ENCODE data around the gene KLK4. TPM values are rescaled to one million over a fixed set of nuclear protein-coding genes. Genes with fewer than 3 reads are reported as not detected.

Gene KLK4
- total RNA-seq, 1 experiment from 2014 or later: 0.70 TPM

DNA sequence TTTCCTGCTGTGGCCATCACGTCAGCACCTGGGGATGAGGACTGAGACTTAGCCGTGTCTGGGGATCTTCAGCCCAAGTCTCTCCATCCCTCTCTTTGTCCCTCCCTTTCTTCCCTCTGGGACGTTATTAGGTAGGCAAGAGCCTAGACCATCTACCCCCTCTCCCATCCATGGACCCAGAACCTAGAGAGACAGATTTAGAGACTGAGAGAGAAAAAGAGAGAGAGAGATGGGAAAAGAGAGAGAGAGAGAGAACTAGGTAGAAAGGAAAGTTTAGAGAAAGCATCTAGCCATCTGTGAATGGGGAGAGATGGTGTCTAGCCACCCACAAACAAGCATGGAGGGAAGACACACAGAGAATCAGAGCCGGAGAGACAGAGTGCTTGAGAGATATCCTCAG is 473 bp downstream of the KLK4 start (continued):
- TF ChIP-seq ZBTB21 (CRISPR knock-in tag; IDR thresholded peaks at IDR 0.05; ENCODE audit: borderline replicate concordance) (no peak), NR3C1 (CRISPR knock-in tag; conservative IDR thresholded peaks at IDR 0.05; ENCODE audit: low read depth) (no peak), CBFB (CRISPR knock-in tag; IDR thresholded peaks at IDR 0.05; ENCODE audit: low read depth) (no peak), CREM (CRISPR knock-in tag; IDR thresholded peaks at IDR 0.05) (no peak), TP53 (CRISPR knock-in tag; IDR thresholded peaks at IDR 0.05) (no peak), NR1H2 (CRISPR knock-in tag; IDR thresholded peaks at IDR 0.05) (no peak)

DNA sequence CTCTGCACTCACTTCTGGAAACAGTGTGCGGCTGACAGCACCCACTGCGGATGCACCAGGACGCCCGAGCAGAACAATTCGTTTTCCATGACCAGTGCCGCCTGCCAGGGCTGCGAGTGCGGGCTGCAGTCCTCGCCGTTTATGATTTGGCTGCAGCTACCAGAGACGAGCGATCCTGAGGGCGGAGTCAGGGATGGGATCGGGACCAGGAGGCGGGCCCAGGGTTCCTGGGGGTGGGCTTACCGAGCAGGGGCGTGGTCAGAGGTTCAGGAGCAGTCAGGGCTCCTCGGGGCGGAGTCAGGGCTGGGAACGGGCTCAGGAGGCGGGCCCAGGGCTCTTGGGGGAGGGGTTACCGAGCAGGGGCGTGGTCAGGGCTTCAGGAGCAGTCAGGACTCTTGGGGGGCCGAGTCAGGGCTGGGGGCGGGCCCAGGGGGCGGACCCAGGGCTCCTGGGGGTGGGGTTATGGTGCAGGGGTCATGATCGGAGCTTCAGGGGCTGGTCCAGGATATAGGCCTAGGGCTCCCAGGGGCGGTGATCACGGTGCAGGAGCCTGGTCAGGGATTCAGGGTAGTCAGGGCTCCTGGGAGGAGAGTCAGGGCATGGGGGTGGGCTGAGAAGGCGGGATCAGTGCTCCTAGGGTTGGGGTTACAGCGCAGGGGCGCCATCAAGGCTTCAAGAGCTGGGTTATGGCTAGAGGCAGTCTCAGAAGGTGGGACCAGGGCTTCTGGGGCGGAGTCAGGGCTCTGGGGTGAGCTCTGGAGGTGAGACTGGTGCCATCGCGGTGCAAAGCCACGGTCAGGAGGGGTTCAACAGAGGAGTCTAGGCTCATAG is 1.7 kb downstream of the KLK4 start:
- H3K4me1 Mint-ChIP-seq: peaks cover 20% of the 10 kb centered on the region
- no peaks in the 10 kb centered on the region for H3K36me3 Mint-ChIP-seq
- peak overlapping the region; percentile 36; the same call in 1 of the 2 replicates for H3K27ac Mint-ChIP-seq
- TF ChIP-seq SP1 (CRISPR knock-in tag; conservative IDR thresholded peaks at IDR 0.05): peak; percentile 19; the same call in 1 of the 2 replicates
- no peak for TF ChIP-seq TEAD4 (CRISPR knock-in tag; IDR thresholded peaks at IDR 0.05)
- no peak for TF ChIP-seq GRHL2 (CRISPR knock-in tag; IDR thresholded peaks at IDR 0.05; ENCODE audit: insufficient replicate concordance, severe bottlenecking)
- TF ChIP-seq, protein P1, sequence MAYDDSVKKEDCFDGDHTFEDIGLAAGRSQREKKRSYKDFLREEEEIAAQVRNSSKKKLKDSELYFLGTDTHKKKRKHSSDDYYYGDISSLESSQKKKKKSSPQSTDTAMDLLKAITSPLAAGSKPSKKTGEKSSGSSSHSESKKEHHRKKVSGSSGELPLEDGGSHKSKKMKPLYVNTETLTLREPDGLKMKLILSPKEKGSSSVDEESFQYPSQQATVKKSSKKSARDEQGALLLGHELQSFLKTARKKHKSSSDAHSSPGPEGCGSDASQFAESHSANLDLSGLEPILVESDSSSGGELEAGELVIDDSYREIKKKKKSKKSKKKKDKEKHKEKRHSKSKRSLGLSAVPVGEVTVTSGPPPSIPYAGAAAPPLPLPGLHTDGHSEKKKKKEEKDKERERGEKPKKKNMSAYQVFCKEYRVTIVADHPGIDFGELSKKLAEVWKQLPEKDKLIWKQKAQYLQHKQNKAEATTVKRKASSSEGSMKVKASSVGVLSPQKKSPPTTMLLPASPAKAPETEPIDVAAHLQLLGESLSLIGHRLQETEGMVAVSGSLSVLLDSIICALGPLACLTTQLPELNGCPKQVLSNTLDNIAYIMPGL (CRISPR knock-in tag; IDR thresholded peaks at IDR 0.05): no peak
- TF ChIP-seq RELA (CRISPR knock-in tag; IDR thresholded peaks at IDR 0.05; ENCODE audit: borderline replicate concordance): no peak
- ChIA-PET CTCF (interaction anchor here (0.6 to 3.7 kb wide), 17 partner anchors 12 to 747 kb away, joined by 3 to 66 read pairs (median 6); no protein-coding TSS in a partner anchor), POLR2A (interaction anchor here (0.5 to 1.3 kb wide), 6 partner anchors 105 to 440 kb away, joined by 3 to 5 read pairs (median 4); no protein-coding TSS in a partner anchor)
- H3K4me3 Mint-ChIP-seq: peak overlapping the region; percentile 78
- DNase-seq (ENCODE audit: low spot score) (peak; percentile 100), ATAC-seq (peak; percentile 92)
- peaks cover 23% of the 10 kb centered on the region for H3K27me3 Mint-ChIP-seq (ENCODE audit: low read depth)
- no peaks in the 10 kb centered on the region for H3K9me3 Mint-ChIP-seq

DNA sequence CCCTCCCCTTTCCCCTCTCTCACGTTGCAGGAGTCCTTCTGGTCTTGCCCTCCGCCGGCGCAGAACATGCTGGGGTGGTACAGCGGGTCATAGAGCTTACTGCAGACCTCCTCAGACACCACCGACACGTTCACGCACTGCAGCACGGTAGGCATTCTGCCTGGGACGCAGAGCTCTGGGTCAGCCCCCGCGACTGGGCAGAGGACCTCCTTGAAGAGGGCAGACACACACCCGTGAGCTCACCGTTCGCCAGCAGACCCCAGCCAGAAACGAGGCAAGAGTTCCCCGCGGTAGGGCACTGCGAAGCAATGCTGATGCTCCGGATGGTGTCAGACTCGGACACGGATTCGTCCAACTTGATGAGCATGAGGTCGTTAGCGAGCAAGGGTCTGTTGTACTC is 2.9 kb downstream of the KLK4 start:
- TF ChIP-seq, protein P2, sequence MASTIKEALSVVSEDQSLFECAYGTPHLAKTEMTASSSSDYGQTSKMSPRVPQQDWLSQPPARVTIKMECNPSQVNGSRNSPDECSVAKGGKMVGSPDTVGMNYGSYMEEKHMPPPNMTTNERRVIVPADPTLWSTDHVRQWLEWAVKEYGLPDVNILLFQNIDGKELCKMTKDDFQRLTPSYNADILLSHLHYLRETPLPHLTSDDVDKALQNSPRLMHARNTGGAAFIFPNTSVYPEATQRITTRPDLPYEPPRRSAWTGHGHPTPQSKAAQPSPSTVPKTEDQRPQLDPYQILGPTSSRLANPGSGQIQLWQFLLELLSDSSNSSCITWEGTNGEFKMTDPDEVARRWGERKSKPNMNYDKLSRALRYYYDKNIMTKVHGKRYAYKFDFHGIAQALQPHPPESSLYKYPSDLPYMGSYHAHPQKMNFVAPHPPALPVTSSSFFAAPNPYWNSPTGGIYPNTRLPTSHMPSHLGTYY (CRISPR knock-in tag; IDR thresholded peaks at IDR 0.05): no peak
- TF ChIP-seq, protein P3, sequence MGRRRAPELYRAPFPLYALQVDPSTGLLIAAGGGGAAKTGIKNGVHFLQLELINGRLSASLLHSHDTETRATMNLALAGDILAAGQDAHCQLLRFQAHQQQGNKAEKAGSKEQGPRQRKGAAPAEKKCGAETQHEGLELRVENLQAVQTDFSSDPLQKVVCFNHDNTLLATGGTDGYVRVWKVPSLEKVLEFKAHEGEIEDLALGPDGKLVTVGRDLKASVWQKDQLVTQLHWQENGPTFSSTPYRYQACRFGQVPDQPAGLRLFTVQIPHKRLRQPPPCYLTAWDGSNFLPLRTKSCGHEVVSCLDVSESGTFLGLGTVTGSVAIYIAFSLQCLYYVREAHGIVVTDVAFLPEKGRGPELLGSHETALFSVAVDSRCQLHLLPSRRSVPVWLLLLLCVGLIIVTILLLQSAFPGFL (CRISPR knock-in tag; IDR thresholded peaks at IDR 0.05; ENCODE audit: borderline replicate concordance): no peak
- TF ChIP-seq SP1 (CRISPR knock-in tag; conservative IDR thresholded peaks at IDR 0.05) (no peak), OVOL2 (CRISPR knock-in tag; IDR thresholded peaks at IDR 0.05; ENCODE audit: borderline replicate concordance) (no peak), SOX15 (CRISPR knock-in tag; IDR thresholded peaks at IDR 0.05) (no peak), ZNF423 (CRISPR knock-in tag; IDR thresholded peaks at IDR 0.05) (no peak), ZNF416 (CRISPR knock-in tag; IDR thresholded peaks at IDR 0.05) (no peak), IRF2 (CRISPR knock-in tag; IDR thresholded peaks at IDR 0.05; ENCODE audit: borderline replicate concordance, low read depth) (no peak), NR1H2 (CRISPR knock-in tag; IDR thresholded peaks at IDR 0.05) (no peak), NFE2L1 (CRISPR knock-in tag; IDR thresholded peaks at IDR 0.05) (no peak)
- TF ChIP-seq, protein P4, sequence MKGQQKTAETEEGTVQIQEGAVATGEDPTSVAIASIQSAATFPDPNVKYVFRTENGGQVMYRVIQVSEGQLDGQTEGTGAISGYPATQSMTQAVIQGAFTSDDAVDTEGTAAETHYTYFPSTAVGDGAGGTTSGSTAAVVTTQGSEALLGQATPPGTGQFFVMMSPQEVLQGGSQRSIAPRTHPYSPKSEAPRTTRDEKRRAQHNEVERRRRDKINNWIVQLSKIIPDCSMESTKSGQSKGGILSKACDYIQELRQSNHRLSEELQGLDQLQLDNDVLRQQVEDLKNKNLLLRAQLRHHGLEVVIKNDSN (CRISPR knock-in tag; IDR thresholded peaks at IDR 0.05): no peak
- TF ChIP-seq, protein P5, sequence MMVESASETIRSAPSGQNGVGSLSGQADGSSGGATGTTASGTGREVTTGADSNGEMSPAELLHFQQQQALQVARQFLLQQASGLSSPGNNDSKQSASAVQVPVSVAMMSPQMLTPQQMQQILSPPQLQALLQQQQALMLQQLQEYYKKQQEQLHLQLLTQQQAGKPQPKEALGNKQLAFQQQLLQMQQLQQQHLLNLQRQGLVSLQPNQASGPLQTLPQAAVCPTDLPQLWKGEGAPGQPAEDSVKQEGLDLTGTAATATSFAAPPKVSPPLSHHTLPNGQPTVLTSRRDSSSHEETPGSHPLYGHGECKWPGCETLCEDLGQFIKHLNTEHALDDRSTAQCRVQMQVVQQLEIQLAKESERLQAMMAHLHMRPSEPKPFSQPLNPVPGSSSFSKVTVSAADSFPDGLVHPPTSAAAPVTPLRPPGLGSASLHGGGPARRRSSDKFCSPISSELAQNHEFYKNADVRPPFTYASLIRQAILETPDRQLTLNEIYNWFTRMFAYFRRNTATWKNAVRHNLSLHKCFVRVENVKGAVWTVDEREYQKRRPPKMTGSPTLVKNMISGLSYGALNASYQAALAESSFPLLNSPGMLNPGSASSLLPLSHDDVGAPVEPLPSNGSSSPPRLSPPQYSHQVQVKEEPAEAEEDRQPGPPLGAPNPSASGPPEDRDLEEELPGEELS (CRISPR knock-in tag; IDR thresholded peaks at IDR 0.05): no peak
- TF ChIP-seq, protein P6, sequence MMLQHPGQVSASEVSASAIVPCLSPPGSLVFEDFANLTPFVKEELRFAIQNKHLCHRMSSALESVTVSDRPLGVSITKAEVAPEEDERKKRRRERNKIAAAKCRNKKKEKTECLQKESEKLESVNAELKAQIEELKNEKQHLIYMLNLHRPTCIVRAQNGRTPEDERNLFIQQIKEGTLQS (CRISPR knock-in tag; conservative IDR thresholded peaks at IDR 0.05): no peak
- no peak for ATAC-seq
- no peaks in the 10 kb centered on the region for H3K36me3 Mint-ChIP-seq
- POLR2A ChIA-PET: interaction anchor here (0.5 kb wide), 1 partner anchor 78 kb away, joined by 3 read pairs; no protein-coding TSS in a partner anchor
- H3K27me3 Mint-ChIP-seq (ENCODE audit: low read depth): peaks cover 28% of the 10 kb centered on the region
- peaks cover 20% of the 10 kb centered on the region for H3K4me1 Mint-ChIP-seq
- no peaks in the 10 kb centered on the region for H3K9me3 Mint-ChIP-seq
- CTCF ChIA-PET: interaction anchor here (1.0 to 3.7 kb wide), 7 partner anchors 14 to 204 kb away, joined by 3 to 66 read pairs (median 7); no protein-coding TSS in a partner anchor
- H3K4me3 Mint-ChIP-seq: peak overlapping the region; percentile 78
- no peak overlapping the region for H3K27ac Mint-ChIP-seq
- DNase-seq (ENCODE audit: low spot score): no peak

Data from WTC11 (cell line).